ENCODE results near the gene NTNG2.

- TF ChIP-seq GATA3 (IDR thresholded peaks at IDR 0.05; ENCODE audit: low read depth, low read length) (no peak), GATA2 (IDR thresholded peaks at IDR 0.05; ENCODE audit: low read depth, low read length) (no peak; the same call in 1 of the 2 replicates)
These were observed 20.0 kb downstream of the NTNG2 start for GRCh38 chr9:132181796-132182313.
